Sigmoid colon (tissue), 7 donors: Measurements from ENCODE around the gene ANKRD33. TPM values are rescaled to one million over a fixed set of nuclear protein-coding genes. Genes with fewer than 3 reads are reported as not detected.

ENCODE experiments used
- DNase-seq: peaks from one replicate; pipeline ENCODE4 v3.0.0-alpha.2; 2019
- H3K27ac ChIP-seq, 4 donors: fragments of 200-600 bp; sonication (generic); one replicate each; pipeline ENCODE4 v1.5.1; 2016 to 2019; ENCODE audit warnings: mild to moderate bottlenecking in 1 of 4
- H3K27me3 ChIP-seq, 3 donors: fragments of 200-600 bp; sonication (generic); one replicate each; pipeline ENCODE4 v1.5.1; 2019; ENCODE audit warnings: mild to moderate bottlenecking in 1 of 3
- H3K36me3 ChIP-seq, 4 donors: fragments of 200-600 bp; sonication (generic); one replicate each; pipeline ENCODE4 v1.5.1; 2016 to 2019
- H3K4me1 ChIP-seq, 4 donors: fragments of 200-600 bp; sonication (generic); one replicate each; pipeline ENCODE4 v1.5.1; 2017 to 2019
- H3K4me3 ChIP-seq, 4 donors: fragments of 200-600 bp; sonication (generic); one replicate each; pipeline ENCODE4 v1.5.1; 2017 to 2019; ENCODE audit warnings: mild to moderate bottlenecking in 2 of 4, moderate library complexity in 1 of 4
- H3K9me3 ChIP-seq, 4 donors: fragments of 200-600 bp in 3 of 4; sonication (generic) in 3 of 4; one replicate each; pipeline versions ENCODE4 v1.5.1 to v1.6.1; 2013 to 2019
- EP300 ChIP-seq, 4 donors: sonication (generic); formaldehyde crosslinking; IDR thresholded peaks; one replicate each; pipeline ENCODE4 v1.6.1; 2017; ENCODE audit warnings: antibody characterized with exemption in 4 of 4
- POLR2A ChIP-seq, 2 donors: fragments of 450-650 bp; IDR thresholded peaks; one replicate each; pipeline ENCODE4 v1.6.1; 2016; ENCODE audit warnings: antibody characterized with exemption in 2 of 2, mild to moderate bottlenecking in 2 of 2, moderate library complexity in 2 of 2
- POLR2AphosphoS5 ChIP-seq, 4 donors: sonication (generic); formaldehyde crosslinking; IDR thresholded peaks; one replicate each; pipeline ENCODE4 v1.6.1; 2017; ENCODE audit warnings: antibody characterized with exemption in 4 of 4
- WGBS, 2 donors: extraction: QIAGEN DNeasy Blood & Tissue Kit; methylation state at CpG; one replicate each; pipeline ENCODE4 v1.1.7; 2013; 5-methylcytosine and 5-hydroxymethylcytosine counted together
- intact Hi-C: fragments of 100-400 bp; cut with DNase I; formaldehyde crosslinking; loops from one replicate; pipeline ENCODE4 v1.15.1; 2023
- polyA plus RNA-seq, 3 donors: library from polyadenylated mRNA; stranded (reverse); fragments of 200-250 nt; gene quantifications; one replicate each; pipeline ENCODE4 v1.2.3, GENCODE V29; 2013
- total RNA-seq, 4 donors: library from RNA; depleted of rRNA; stranded (reverse); fragments of >200 nt; gene quantifications; one replicate each; pipeline ENCODE4 v1.1.0, GENCODE V29; 2016
- TF ChIP-seq, protein P1 (sequence below), 4 experiments: fragments of 450-650 bp in 3 of 4; fragments of 200-600 bp in 1 of 4; IDR thresholded peaks; one replicate each; pipeline ENCODE4 v1.5.1; 2016 to 2019; ENCODE audit warnings: antibody characterized with exemption in 4 of 4, mild to moderate bottlenecking in 3 of 4, moderate library complexity in 2 of 4
- donor health status: healthy with polysubstance abuse.
- donor health status: Bipolar disorder and iron deficiency.
- donor health status: healthy.

Gene ANKRD33
- total and polyA plus RNA-seq, 7 donors, result 0.16 TPM; not detected in 6

DNA sequence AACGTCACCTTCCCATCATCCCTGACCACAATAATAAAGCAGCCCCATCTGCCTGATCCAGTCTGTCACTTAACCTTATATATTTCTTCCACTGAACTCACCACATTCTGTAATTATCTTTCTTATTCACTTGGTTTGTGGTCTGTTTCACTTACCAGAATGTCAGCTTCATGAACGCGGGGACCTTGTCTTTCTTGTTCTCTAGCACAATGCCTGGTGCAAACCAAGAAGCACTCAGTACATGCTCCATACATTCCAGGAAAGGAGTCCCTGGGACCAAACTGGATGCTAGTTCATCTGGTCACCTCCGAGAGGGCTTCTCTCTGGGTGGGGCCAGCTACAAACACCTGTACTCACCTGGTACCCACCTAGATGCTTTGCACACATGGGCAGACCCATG is 17.4 kb upstream of the ANKRD33 start:
- TF ChIP-seq, protein P1, sequence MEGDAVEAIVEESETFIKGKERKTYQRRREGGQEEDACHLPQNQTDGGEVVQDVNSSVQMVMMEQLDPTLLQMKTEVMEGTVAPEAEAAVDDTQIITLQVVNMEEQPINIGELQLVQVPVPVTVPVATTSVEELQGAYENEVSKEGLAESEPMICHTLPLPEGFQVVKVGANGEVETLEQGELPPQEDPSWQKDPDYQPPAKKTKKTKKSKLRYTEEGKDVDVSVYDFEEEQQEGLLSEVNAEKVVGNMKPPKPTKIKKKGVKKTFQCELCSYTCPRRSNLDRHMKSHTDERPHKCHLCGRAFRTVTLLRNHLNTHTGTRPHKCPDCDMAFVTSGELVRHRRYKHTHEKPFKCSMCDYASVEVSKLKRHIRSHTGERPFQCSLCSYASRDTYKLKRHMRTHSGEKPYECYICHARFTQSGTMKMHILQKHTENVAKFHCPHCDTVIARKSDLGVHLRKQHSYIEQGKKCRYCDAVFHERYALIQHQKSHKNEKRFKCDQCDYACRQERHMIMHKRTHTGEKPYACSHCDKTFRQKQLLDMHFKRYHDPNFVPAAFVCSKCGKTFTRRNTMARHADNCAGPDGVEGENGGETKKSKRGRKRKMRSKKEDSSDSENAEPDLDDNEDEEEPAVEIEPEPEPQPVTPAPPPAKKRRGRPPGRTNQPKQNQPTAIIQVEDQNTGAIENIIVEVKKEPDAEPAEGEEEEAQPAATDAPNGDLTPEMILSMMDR (IDR thresholded peaks at IDR 0.05), result no peak
- TF ChIP-seq POLR2A (IDR thresholded peaks at IDR 0.05), result no peak
- TF ChIP-seq EP300 (IDR thresholded peaks at IDR 0.05), result no peak
- TF ChIP-seq POLR2AphosphoS5 (IDR thresholded peaks at IDR 0.05), result no peak
- H3K4me3 ChIP-seq, result no peak overlapping the region
- H3K27ac ChIP-seq, result no peak overlapping the region
- H3K9me3 ChIP-seq, result no peaks in the 10 kb centered on the region
- H3K4me1 ChIP-seq, result peaks cover 0 to 11% (median 11%) of the 10 kb centered on the region in 4 donors
- intact Hi-C loops, result no loop called here
- H3K36me3 ChIP-seq, result no peaks in the 10 kb centered on the region
- peaks cover 16 to 51% (median 29%) of the 10 kb centered on the region in 3 donors for H3K27me3 ChIP-seq
- DNase-seq, result no peak
- 61 to 73% methylated on average over 4 of the region's 4 CpGs for WGBS, 2 donors

DNA sequence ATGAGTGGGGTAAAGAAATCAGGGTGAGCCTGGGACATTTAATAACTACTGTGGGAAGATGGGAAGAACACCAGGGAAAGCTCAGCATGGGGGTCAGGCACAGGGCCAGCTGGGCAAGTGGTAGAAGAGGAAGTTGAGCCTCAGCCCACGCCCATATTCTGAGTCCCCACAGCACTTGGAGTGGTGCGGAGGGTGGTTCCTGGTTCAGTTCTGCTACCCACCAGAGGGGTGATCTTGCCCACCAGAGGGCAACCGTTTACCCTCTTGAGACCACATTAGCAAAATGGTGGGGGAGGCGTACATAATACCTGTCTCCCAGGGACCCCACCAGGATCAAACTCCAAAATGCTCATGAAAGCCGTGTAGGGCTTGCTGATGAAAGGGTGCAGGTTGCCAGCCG is 16.8 kb upstream of the ANKRD33 start:
- Histone ChIP-seq H3K27me3 (peaks cover 16 to 45% (median 25%) of the 10 kb centered on the region in 3 donors), H3K4me3 (no peak overlapping the region), H3K27ac (no peak overlapping the region), H3K36me3 (no peaks in the 10 kb centered on the region), H3K9me3 (no peaks in the 10 kb centered on the region), H3K4me1 (peaks cover 0 to 11% (median 11%) of the 10 kb centered on the region in 4 donors)
- TF ChIP-seq POLR2AphosphoS5 (IDR thresholded peaks at IDR 0.05) (no peak), POLR2A (IDR thresholded peaks at IDR 0.05) (no peak), EP300 (IDR thresholded peaks at IDR 0.05) (no peak)
- TF ChIP-seq, protein P1 (IDR thresholded peaks at IDR 0.05), result no peak
- no peak for DNase-seq
- WGBS, 2 donors, result 68 to 76% methylated on average over 6 of the region's 6 CpGs
- intact Hi-C loops, result no loop called here

DNA sequence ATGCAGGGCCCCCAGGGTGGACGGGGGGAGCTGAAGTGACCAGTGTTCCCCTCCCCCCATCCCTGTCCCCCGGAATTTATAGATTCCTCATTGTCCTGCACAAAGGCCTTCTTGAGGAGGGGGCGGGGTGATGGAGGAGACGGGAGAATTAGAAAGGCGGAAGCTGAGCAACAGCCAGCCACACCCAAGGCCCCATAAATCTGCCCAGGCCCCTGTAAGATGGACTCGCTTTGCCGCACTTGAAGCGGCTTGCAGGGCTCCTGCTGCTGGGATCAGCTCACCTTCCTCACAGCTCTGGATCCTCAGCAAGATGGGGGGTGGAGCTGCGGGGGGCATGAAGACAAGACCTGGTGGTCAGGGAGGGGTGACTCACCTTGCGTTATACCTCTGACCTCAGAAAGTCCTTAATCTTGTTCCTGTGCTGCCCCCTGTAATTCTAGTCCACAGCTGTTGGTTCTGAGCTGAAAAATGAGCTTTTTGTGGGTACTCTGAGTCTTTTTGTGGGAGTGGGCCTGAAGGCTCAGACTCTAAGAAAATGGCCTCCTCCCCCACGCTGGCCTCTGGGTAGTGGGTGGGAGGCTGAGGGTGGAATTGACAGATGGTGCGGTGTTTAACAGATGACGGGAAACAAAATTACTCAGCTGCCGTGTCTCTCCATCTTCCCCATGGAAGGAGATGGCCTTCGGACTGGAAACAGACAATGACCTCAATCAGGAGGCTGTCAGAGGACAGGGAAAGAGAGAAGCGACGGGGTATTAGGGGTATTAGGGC is 15.8 kb upstream of the ANKRD33 start:
- Histone ChIP-seq H3K9me3 (no peaks in the 10 kb centered on the region), H3K4me3 (no peak overlapping the region), H3K27me3 (peaks cover 16 to 44% (median 25%) of the 10 kb centered on the region in 3 donors), H3K27ac (no peak overlapping the region), H3K36me3 (no peaks in the 10 kb centered on the region), H3K4me1 (peaks cover 0 to 11% (median 11%) of the 10 kb centered on the region in 4 donors)
- 46 to 72% methylated on average over 17 of the region's 17 CpGs for WGBS, 2 donors
- intact Hi-C loops, result no loop called here
- TF ChIP-seq EP300 (IDR thresholded peaks at IDR 0.05) (no peak), POLR2A (IDR thresholded peaks at IDR 0.05) (no peak), POLR2AphosphoS5 (IDR thresholded peaks at IDR 0.05) (no peak)
- TF ChIP-seq, protein P1 (IDR thresholded peaks at IDR 0.05), result no peak
- DNase-seq, result no peak

DNA sequence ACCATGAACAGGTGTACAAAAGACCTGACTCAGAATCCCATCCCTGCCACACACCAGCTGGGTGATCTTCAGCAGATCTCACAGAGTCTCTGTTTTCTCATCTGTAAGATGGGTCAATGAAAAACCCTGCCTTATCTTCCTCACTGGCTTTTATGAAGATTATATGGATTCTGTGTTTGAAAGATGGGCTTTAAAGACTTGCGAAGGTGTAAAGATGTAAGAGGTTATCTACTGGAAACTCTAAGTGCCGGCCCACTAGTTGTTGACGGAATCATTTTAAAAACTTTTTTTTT is 15.3 kb upstream of the ANKRD33 start:
- peaks cover 0 to 11% (median 11%) of the 10 kb centered on the region in 4 donors for H3K4me1 ChIP-seq

More for the DNA sequence above, 15.3 kb upstream of the ANKRD33 start:
- Histone ChIP-seq H3K27ac (no peak overlapping the region), H3K36me3 (no peaks in the 10 kb centered on the region), H3K9me3 (no peaks in the 10 kb centered on the region), H3K4me3 (no peak overlapping the region), H3K27me3 (peaks cover 16 to 40% (median 25%) of the 10 kb centered on the region in 3 donors)
- no peak for TF ChIP-seq EP300 (IDR thresholded peaks at IDR 0.05)
- TF ChIP-seq POLR2A (IDR thresholded peaks at IDR 0.05), result no peak
- TF ChIP-seq POLR2AphosphoS5 (IDR thresholded peaks at IDR 0.05), result no peak
- TF ChIP-seq, protein P1 (IDR thresholded peaks at IDR 0.05), result no peak
- DNase-seq, result no peak
- intact Hi-C loops, result no loop called here
- 91 to 96% methylated on average over 3 of the region's 3 CpGs for WGBS, 2 donors
